K562 (cell line): ENCODE measurements around the gene CD46. TPM values are rescaled to one million over a fixed set of nuclear protein-coding genes. Genes with fewer than 3 reads are reported as not detected.

Experiments
- BCL6 ChIP-seq: fragments of 250-450 bp; sonication (Bioruptor Pico); IDR thresholded peaks from 2 replicates; pipeline ENCODE4 v1.4.0; 2020
- BHLHE40 ChIP-seq: IDR thresholded peaks from 2 replicates; pipeline ENCODE4 v1.6.1; 2011; ENCODE audit warnings: low read length, improper control_type of control experiment
- CEBPG ChIP-seq, 3 experiments: fragments of 200-800 bp in 1 of 3; sonication (Bioruptor generic) in 1 of 3; sonication (generic) in 1 of 3; formaldehyde crosslinking in 1 of 3; IDR thresholded peaks in 2 of 3; conservative IDR thresholded peaks in 1 of 3; 2 replicates each; pipeline versions ENCODE4 v1.6.1 to v1.8.0; 2016 to 2022; ENCODE audit warnings: missing compliant biosample characterization in 2 of 3, missing genetic modification characterization in 2 of 3, mild to moderate bottlenecking in 1 of 3, missing genetic modification reagents in 1 of 3
- DDX20 ChIP-seq: fragments of 450-650 bp; IDR thresholded peaks from 2 replicates; pipeline ENCODE4 v1.6.1; 2016; ENCODE audit warnings: missing genetic modification characterization, low read depth, mild to moderate bottlenecking, missing compliant biosample characterization, moderate library complexity
- FOXM1 ChIP-seq, 2 experiments: fragments of 450-650 bp in 1 of 2; sonication (generic) in 1 of 2; formaldehyde crosslinking in 1 of 2; IDR thresholded peaks; 2 replicates each; pipeline versions ENCODE4 v1.6.1 to v1.9.0; 2017 to 2022; ENCODE audit warnings: low read depth in 2 of 2, mild to moderate bottlenecking in 2 of 2, missing genetic modification reagents in 1 of 2, moderate library complexity in 1 of 2
- FUS ChIP-seq: fragments of 200-400 bp; formaldehyde crosslinking; optimal IDR thresholded peaks from 2 replicates; pipeline ENCODE3; 2017; ENCODE audit warnings: low read depth, low read length
- HMG20A ChIP-seq: fragments of 450-650 bp; formaldehyde crosslinking; conservative IDR thresholded peaks from 2 replicates; pipeline ENCODE4 v1.4.0; 2020; ENCODE audit warnings: mild to moderate bottlenecking, mixed read lengths
- MLX ChIP-seq, 2 experiments: fragments of 450-650 bp in 1 of 2; sonication (generic) in 1 of 2; formaldehyde crosslinking; conservative IDR thresholded peaks; 2 replicates each; pipeline versions ENCODE4 v1.4.0 to v1.8.1; 2020 to 2022; ENCODE audit warnings: mild to moderate bottlenecking in 1 of 2, missing genetic modification reagents in 1 of 2
- RAD21 ChIP-seq, 2 experiments: fragments of 250-450 bp in 1 of 2; fragments of 450-650 bp in 1 of 2; sonication (Bioruptor Pico) in 1 of 2; formaldehyde crosslinking in 1 of 2; IDR thresholded peaks in 1 of 2; conservative IDR thresholded peaks in 1 of 2; 2 replicates each; pipeline versions ENCODE4 v1.4.0 to v1.8.0; 2020 to 2022; ENCODE audit warnings: mild to moderate bottlenecking in 2 of 2, moderate library complexity in 1 of 2
- THRA ChIP-seq: fragments of 450-650 bp; IDR thresholded peaks from 2 replicates; pipeline ENCODE4 v1.6.1; 2017; ENCODE audit warnings: mild to moderate bottlenecking, moderate library complexity
- ZBTB49 ChIP-seq: sonication (generic); formaldehyde crosslinking; IDR thresholded peaks from 2 replicates; pipeline ENCODE4 v1.8.0; 2022; ENCODE audit warnings: missing genetic modification reagents, mild to moderate bottlenecking, borderline replicate concordance
- ZNF655 ChIP-seq: fragments of 250-450 bp; sonication (Bioruptor Pico); IDR thresholded peaks from 2 replicates; pipeline ENCODE4 v1.5.0; 2021
- polyA plus RNA-seq, 8 experiments: library from polyadenylated mRNA; depleted of rRNA in 4 of 8; stranded (reverse) in 5 of 8; unstranded in 3 of 8; fragments of >200 nt; fragmentation: Nextera tagmentation in 2 of 8; fragmentation: Illumina TruSeq in 1 of 8; extraction: Ambion mirVana in 2 of 8; extraction: Trizol in 1 of 8; gene quantifications; 2 replicates each; pipeline versions ENCODE4 v1.2.1 to v1.2.3, GENCODE V29; 2011 to 2014; ENCODE audit warnings: inconsistent platforms in 1 of 8, missing spikeins in 1 of 8
- total RNA-seq, 7 experiments: library from RNA; depleted of rRNA in 6 of 7; stranded (reverse); fragments of >200 nt in 6 of 7; fragmentation: Illumina TruSeq in 2 of 7; extraction: Trizol in 2 of 7; gene quantifications; 2 replicates each; pipeline versions ENCODE4 v1.2.1 to v1.2.3, GENCODE V29; 2011 to 2021; ENCODE audit warnings: low replicate concordance in 1 of 7
- TF ChIP-seq, protein P1 (sequence below): fragments of 450-650 bp; IDR thresholded peaks from 2 replicates; pipeline ENCODE4 v1.6.1; 2016; ENCODE audit warnings: borderline replicate concordance
- TF ChIP-seq, protein P2 (sequence below): IDR thresholded peaks from 2 replicates; pipeline ENCODE4 v1.6.1; 2016; ENCODE audit warnings: missing genetic modification characterization, missing compliant biosample characterization

CD46 gene
- total and polyA plus RNA-seq, 9 of the 15 experiments (the other 6 are each of a cell fraction or from before 2014, with no cell fraction given), result 87.9 to 374 (median 156) TPM

- TF ChIP-seq ZNF655 (no peak), FUS (no peak), HMG20A (CRISPR knock-in tag) (no peak), CEBPG (CRISPR knock-in tag; IDR thresholded peaks at IDR 0.05) (no peak), CEBPG (tag; conservative IDR thresholded peaks at IDR 0.05 in 1 of 2, IDR thresholded peaks at IDR 0.05 in 1 of 2) (no peak), FOXM1 (IDR thresholded peaks at IDR 0.05; ENCODE audit: low read depth) (no peak), FOXM1 (CRISPR knock-in tag; IDR thresholded peaks at IDR 0.05; ENCODE audit: low read depth) (no peak), BHLHE40 (peak; percentile 44; the same call in 1 of the 2 replicates), THRA (no peak), BCL6 (CRISPR knock-in tag) (peak; percentile 57; the same call in 1 of the 2 replicates), RAD21 (CRISPR knock-in tag; conservative IDR thresholded peaks at IDR 0.05 in 1 of 2, IDR thresholded peaks at IDR 0.05 in 1 of 2) (0 out of 4 replicates have a peak, but pooled peaks of 1 of the 2 experiments have one; percentile 10), MLX (CRISPR knock-in tag; conservative IDR thresholded peaks at IDR 0.05) (no peak), ZBTB49 (no peak), DDX20 (tag) (no peak)
- TF ChIP-seq, protein P1, sequence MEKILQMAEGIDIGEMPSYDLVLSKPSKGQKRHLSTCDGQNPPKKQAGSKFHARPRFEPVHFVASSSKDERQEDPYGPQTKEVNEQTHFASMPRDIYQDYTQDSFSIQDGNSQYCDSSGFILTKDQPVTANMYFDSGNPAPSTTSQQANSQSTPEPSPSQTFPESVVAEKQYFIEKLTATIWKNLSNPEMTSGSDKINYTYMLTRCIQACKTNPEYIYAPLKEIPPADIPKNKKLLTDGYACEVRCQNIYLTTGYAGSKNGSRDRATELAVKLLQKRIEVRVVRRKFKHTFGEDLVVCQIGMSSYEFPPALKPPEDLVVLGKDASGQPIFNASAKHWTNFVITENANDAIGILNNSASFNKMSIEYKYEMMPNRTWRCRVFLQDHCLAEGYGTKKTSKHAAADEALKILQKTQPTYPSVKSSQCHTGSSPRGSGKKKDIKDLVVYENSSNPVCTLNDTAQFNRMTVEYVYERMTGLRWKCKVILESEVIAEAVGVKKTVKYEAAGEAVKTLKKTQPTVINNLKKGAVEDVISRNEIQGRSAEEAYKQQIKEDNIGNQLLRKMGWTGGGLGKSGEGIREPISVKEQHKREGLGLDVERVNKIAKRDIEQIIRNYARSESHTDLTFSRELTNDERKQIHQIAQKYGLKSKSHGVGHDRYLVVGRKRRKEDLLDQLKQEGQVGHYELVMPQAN, result no peak
- TF ChIP-seq, protein P2, sequence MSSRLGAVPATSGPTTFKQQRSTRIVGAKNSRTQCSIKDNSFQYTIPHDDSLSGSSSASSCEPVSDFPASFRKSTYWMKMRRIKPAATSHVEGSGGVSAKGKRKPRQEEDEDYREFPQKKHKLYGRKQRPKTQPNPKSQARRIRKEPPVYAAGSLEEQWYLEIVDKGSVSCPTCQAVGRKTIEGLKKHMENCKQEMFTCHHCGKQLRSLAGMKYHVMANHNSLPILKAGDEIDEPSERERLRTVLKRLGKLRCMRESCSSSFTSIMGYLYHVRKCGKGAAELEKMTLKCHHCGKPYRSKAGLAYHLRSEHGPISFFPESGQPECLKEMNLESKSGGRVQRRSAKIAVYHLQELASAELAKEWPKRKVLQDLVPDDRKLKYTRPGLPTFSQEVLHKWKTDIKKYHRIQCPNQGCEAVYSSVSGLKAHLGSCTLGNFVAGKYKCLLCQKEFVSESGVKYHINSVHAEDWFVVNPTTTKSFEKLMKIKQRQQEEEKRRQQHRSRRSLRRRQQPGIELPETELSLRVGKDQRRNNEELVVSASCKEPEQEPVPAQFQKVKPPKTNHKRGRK, result no peak
Observed at GRCh38 chr1:207817778-207818751, 66.2 kb downstream of the CD46 start (continued).
